Fibroblast of lung (primary cell): ENCODE measurements around the gene NUP93. TPM values are rescaled to one million over a fixed set of nuclear protein-coding genes. Genes with fewer than 3 reads are reported as not detected.

Experiments
- DNase-seq, 2 donors: peaks; one replicate each; pipeline versions ENCODE4 v3.0.0 to v3.0.0-alpha.2; 2010; ENCODE audit warnings: low read depth in 2 of 2
- H2AFZ ChIP-seq: 2 replicates; pipeline ENCODE4 v1.5.1; 2012; ENCODE audit warnings: low read length, control low read depth, inconsistent platforms
- H3K27ac ChIP-seq: 2 replicates; pipeline ENCODE4 v1.5.1; 2011; ENCODE audit warnings: low read length, control low read depth; ENCODE audit not compliant: insufficient read depth
- H3K27me3 ChIP-seq: 2 replicates; pipeline ENCODE4 v1.5.1; 2011; ENCODE audit warnings: mild to moderate bottlenecking, low read length; ENCODE audit not compliant: control insufficient read depth, insufficient read depth
- H3K36me3 ChIP-seq: 2 replicates; pipeline ENCODE4 v1.5.1; 2011; ENCODE audit warnings: low read length; ENCODE audit not compliant: control insufficient read depth, insufficient read depth
- H3K4me1 ChIP-seq: 2 replicates; pipeline ENCODE4 v1.5.1; 2011; ENCODE audit warnings: low read length; ENCODE audit not compliant: control insufficient read depth, insufficient read depth; ENCODE audit errors: extremely low read depth
- H3K4me2 ChIP-seq: 2 replicates; pipeline ENCODE4 v1.5.1; 2011; ENCODE audit warnings: low read length, control low read depth; ENCODE audit not compliant: insufficient read depth; ENCODE audit errors: extremely low read depth
- H3K4me3 ChIP-seq, 4 experiments: fragments of 200-600 bp in 1 of 4; sonication (generic) in 1 of 4; replicated peaks in 1 of 4; 2 replicates each; pipeline ENCODE4 v1.5.1; 2011 to 2016; ENCODE audit warnings: low read length in 4 of 4, low read depth in 3 of 4, mild to moderate bottlenecking in 3 of 4, control low read depth in 2 of 4, inconsistent platforms in 1 of 4, mixed read lengths in 1 of 4; ENCODE audit not compliant: insufficient read depth in 1 of 4; ENCODE audit errors: control extremely low read depth in 1 of 4
- H3K79me2 ChIP-seq: 2 replicates; pipeline ENCODE4 v1.5.1; 2012; ENCODE audit warnings: mild to moderate bottlenecking, low read length, inconsistent platforms; ENCODE audit not compliant: control insufficient read depth, insufficient read depth
- H3K9ac ChIP-seq: 2 replicates; pipeline ENCODE4 v1.5.1; 2011; ENCODE audit warnings: mild to moderate bottlenecking, low read length, control low read depth; ENCODE audit not compliant: insufficient read depth
- H3K9me3 ChIP-seq: 2 replicates; pipeline ENCODE4 v1.5.1; 2012; ENCODE audit warnings: low read depth, low read length; ENCODE audit not compliant: control insufficient read depth, insufficient read depth
- H4K20me1 ChIP-seq: 2 replicates; pipeline ENCODE4 v1.5.1; 2011; ENCODE audit warnings: low read length; ENCODE audit not compliant: control insufficient read depth, insufficient read depth; ENCODE audit errors: extremely low read depth
- CTCF ChIP-seq, 2 donors: IDR thresholded peaks in 1 of 2; conservative IDR thresholded peaks in 1 of 2; 1 replicate in 1 of 2; 2 replicates in 1 of 2; pipeline ENCODE4 v1.5.1; 2011 to 2012; ENCODE audit warnings: low read length in 2 of 2, control low read depth in 1 of 2, inconsistent platforms in 1 of 2, low read depth in 1 of 2, mild to moderate bottlenecking in 1 of 2
- EZH2 ChIP-seq: IDR thresholded peaks from 2 replicates; pipeline ENCODE4 v1.5.1; 2012; ENCODE audit warnings: low read length, control low read depth, mild to moderate bottlenecking; ENCODE audit errors: missing control alignments
- polyA plus RNA-seq, 2 donors: library from polyadenylated mRNA; depleted of rRNA in 1 of 2; stranded (reverse) in 1 of 2; unstranded in 1 of 2; fragments of >200 nt; gene quantifications; 2 replicates each; pipeline ENCODE4 v1.2.1, GENCODE V29; 2011 to 2012; ENCODE audit warnings: missing spikeins in 1 of 2
- total RNA-seq: library from RNA; depleted of rRNA; stranded (reverse); fragments of >200 nt; gene quantifications from 2 replicates; pipeline ENCODE4 v1.2.1, GENCODE V29; 2014

NUP93 gene
- total and polyA plus RNA-seq, 2 donors (not counting 1 experiment from before 2014, with no cell fraction given) = 37.6 to 42.9 TPM

GRCh38 chr16:56851671-56852400, 121.9 kb downstream of the NUP93 start:
- Histone ChIP-seq H3K9me3 (no peaks in the 10 kb centered on the region), H3K4me3 (no peak overlapping the region), H3K36me3 (no peaks in the 10 kb centered on the region), H3K27ac (no peak overlapping the region), H3K4me1 (peaks cover 23% of the 10 kb centered on the region), H3K79me2 (no peaks in the 10 kb centered on the region), H3K9ac (no peak overlapping the region), H3K4me2 (no peak overlapping the region), H4K20me1 (no peaks in the 10 kb centered on the region), H2AFZ (no peak overlapping the region), H3K27me3 (no peaks in the 10 kb centered on the region)
- peak; percentile 30 to 49 for DNase-seq
- TF ChIP-seq EZH2 (no peak), CTCF (conservative IDR thresholded peaks at IDR 0.05 in 1 of 2, IDR thresholded peaks at IDR 0.05 in 1 of 2; ENCODE audit: low read depth in 1 of 2, low read length in 2 of 2) (peak; percentile 47 to 61)

GRCh38 chr16:56852401-56852730, 122.4 kb downstream of the NUP93 start:
- H3K9ac ChIP-seq = no peak overlapping the region
- H3K4me3 ChIP-seq = no peak overlapping the region
- DNase-seq = no peak
- H3K4me2 ChIP-seq = no peak overlapping the region
- H3K4me1 ChIP-seq = peaks cover 23% of the 10 kb centered on the region
- no peaks in the 10 kb centered on the region for H4K20me1 ChIP-seq
- H3K79me2 ChIP-seq = no peaks in the 10 kb centered on the region
- no peak overlapping the region for H3K27ac ChIP-seq
- TF ChIP-seq CTCF (conservative IDR thresholded peaks at IDR 0.05 in 1 of 2, IDR thresholded peaks at IDR 0.05 in 1 of 2; ENCODE audit: low read depth in 1 of 2, low read length in 2 of 2) (no peak), EZH2 (no peak)
- no peaks in the 10 kb centered on the region for H3K27me3 ChIP-seq
- H3K36me3 ChIP-seq = no peaks in the 10 kb centered on the region
- no peak overlapping the region for H2AFZ ChIP-seq
- H3K9me3 ChIP-seq = no peaks in the 10 kb centered on the region

GRCh38 chr16:56852968-56853367, 123.0 kb downstream of the NUP93 start:
- no peak overlapping the region for H3K4me2 ChIP-seq
- H3K79me2 ChIP-seq = no peaks in the 10 kb centered on the region
- no peaks in the 10 kb centered on the region for H4K20me1 ChIP-seq
- H3K9me3 ChIP-seq = no peaks in the 10 kb centered on the region
- H3K4me3 ChIP-seq = no peak overlapping the region
- H3K27ac ChIP-seq = no peak overlapping the region
- H2AFZ ChIP-seq = no peak overlapping the region
- no peak for DNase-seq
- no peaks in the 10 kb centered on the region for H3K27me3 ChIP-seq
- no peak for TF ChIP-seq EZH2
- no peak for TF ChIP-seq CTCF (conservative IDR thresholded peaks at IDR 0.05 in 1 of 2, IDR thresholded peaks at IDR 0.05 in 1 of 2; ENCODE audit: low read depth in 1 of 2, low read length in 2 of 2)
- peaks cover 17% of the 10 kb centered on the region for H3K4me1 ChIP-seq
- H3K36me3 ChIP-seq = no peaks in the 10 kb centered on the region
- H3K9ac ChIP-seq = no peak overlapping the region
